ENCODE data around the gene TKTL2.

DNA sequence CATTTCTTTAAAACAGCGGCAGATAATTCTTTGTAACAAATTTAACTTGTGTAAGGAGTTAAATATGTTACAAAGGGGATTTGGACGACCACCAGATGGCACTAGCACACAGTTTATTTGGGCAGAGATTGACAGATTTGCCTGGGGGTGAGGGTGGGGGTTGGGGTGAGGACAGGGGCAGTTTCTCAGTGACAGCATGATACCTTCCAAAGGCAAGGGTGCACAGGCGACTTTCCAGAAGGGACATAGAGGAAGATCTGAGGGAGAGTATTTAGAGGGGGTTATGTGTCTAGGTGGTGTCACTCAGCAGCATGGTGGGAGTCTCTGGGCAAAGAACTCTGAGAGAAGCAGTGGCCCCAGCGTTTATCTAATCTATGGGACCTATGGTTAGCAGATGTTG lies 11.4 kb upstream of the TKTL2 start:
- TF ChIP-seq CTCF (IDR thresholded peaks at IDR 0.05; ENCODE audit: low read depth, low read length, poor library complexity, severe bottlenecking) (peak; percentile 81), EZH2phosphoT487 (IDR thresholded peaks at IDR 0.05; ENCODE audit: borderline replicate concordance, low read length) (no peak)

All from DOHH2 (cell line).